MM.1S (cell line): ENCODE results near the gene TTYH1.

Experiments used
- DNase-seq: peaks from one replicate; pipeline ENCODE4 v3.0.0-alpha.2; 2015
- H2AFZ ChIP-seq: fragments of 300-600 bp; sonication (generic); 2 replicates; pipeline ENCODE4 v1.6.0; 2016; ENCODE audit warnings: antibody characterized with exemption, low read length
- H3F3A ChIP-seq: fragments of 300-600 bp; sonication (generic); 2 replicates; pipeline ENCODE4 v1.6.1; 2016; ENCODE audit warnings: mild to moderate bottlenecking, antibody characterized with exemption, low read length, moderate library complexity, mixed read lengths; ENCODE audit not compliant: insufficient read depth
- H3K27ac ChIP-seq: fragments of 300-600 bp; sonication (generic); 2 replicates; pipeline ENCODE4 v1.5.1; 2016; ENCODE audit warnings: mild to moderate bottlenecking, low read length
- H3K27me3 ChIP-seq: fragments of 300-600 bp; sonication (generic); replicated peaks from 2 replicates; pipeline ENCODE4 v1.6.0; 2016; ENCODE audit warnings: low read length; ENCODE audit not compliant: insufficient read depth
- H3K36me3 ChIP-seq: fragments of 300-600 bp; sonication (generic); replicated peaks from 2 replicates; pipeline ENCODE4 v1.6.1; 2016; ENCODE audit warnings: mild to moderate bottlenecking, low read length, mixed read lengths; ENCODE audit not compliant: insufficient read depth
- H3K4me1 ChIP-seq: fragments of 300-600 bp; sonication (generic); 2 replicates; pipeline ENCODE4 v1.6.1; 2016; ENCODE audit warnings: low read length, mixed read lengths
- H3K4me2 ChIP-seq: fragments of 300-600 bp; sonication (generic); 2 replicates; pipeline ENCODE4 v1.6.0; 2016; ENCODE audit warnings: low read depth, low read length
- H3K4me3 ChIP-seq: fragments of 300-600 bp; sonication (generic); 2 replicates; pipeline ENCODE4 v1.5.1; 2016; ENCODE audit warnings: low read length, mixed read lengths
- H3K79me2 ChIP-seq: fragments of 300-600 bp; sonication (generic); 2 replicates; pipeline ENCODE4 v1.6.1; 2016; ENCODE audit warnings: mixed run types, low read length, mixed read lengths
- H3K9ac ChIP-seq: fragments of 300-600 bp; sonication (generic); 2 replicates; pipeline ENCODE4 v1.6.1; 2016; ENCODE audit warnings: low read length, mixed read lengths
- H3K9me2 ChIP-seq: fragments of 300-600 bp; sonication (generic); replicated peaks from 2 replicates; pipeline ENCODE4 v1.6.1; 2016; ENCODE audit warnings: mild to moderate bottlenecking, low read length, mixed read lengths; ENCODE audit not compliant: insufficient read depth
- H3K9me3 ChIP-seq: fragments of 300-600 bp; sonication (generic); replicated peaks from 2 replicates; pipeline ENCODE4 v1.6.1; 2016; ENCODE audit warnings: mild to moderate bottlenecking, low read length, mixed read lengths; ENCODE audit not compliant: insufficient read depth
- H4K20me1 ChIP-seq: fragments of 300-600 bp; sonication (generic); 2 replicates; pipeline ENCODE4 v1.6.1; 2016; ENCODE audit warnings: mild to moderate bottlenecking, low read length, moderate library complexity, mixed read lengths; ENCODE audit not compliant: insufficient read depth
- CTCF ChIP-seq: fragments of 300-600 bp; sonication (generic); IDR thresholded peaks from 2 replicates; pipeline ENCODE4 v1.5.1; 2016; ENCODE audit warnings: antibody characterized with exemption, low read length, mixed read lengths
- EZH2 ChIP-seq: fragments of 300-600 bp; sonication (generic); optimal IDR thresholded peaks from 2 replicates; pipeline ENCODE3; 2017; ENCODE audit warnings: low read depth, mild to moderate bottlenecking, antibody characterized with exemption, low read length, mixed read lengths
- EZH2phosphoT487 ChIP-seq: fragments of 300-600 bp; sonication (generic); IDR thresholded peaks from 2 replicates; pipeline ENCODE4 v1.6.1; 2018; ENCODE audit warnings: antibody characterized with exemption, low read length

TTYH1 gene

GRCh38 chr19:54408456-54409026, 6.7 kb upstream of the TTYH1 start:
- no peaks in the 10 kb centered on the region for H3K36me3 ChIP-seq
- DNase-seq: no peak

GRCh38 chr19:54411033-54411432, 4.2 kb upstream of the TTYH1 start:
- H3K9ac ChIP-seq: no peak overlapping the region
- no peak overlapping the region for H3K4me2 ChIP-seq
- H3K36me3 ChIP-seq: no peaks in the 10 kb centered on the region

More at GRCh38 chr19:54408456-54409026, 6.7 kb upstream of the TTYH1 start:
- TF ChIP-seq EZH2 (no peak), EZH2phosphoT487 (no peak), CTCF (no peak)
- H3K4me1 ChIP-seq: no peaks in the 10 kb centered on the region
- no peaks in the 10 kb centered on the region for H3K79me2 ChIP-seq
- peaks cover 34% of the 10 kb centered on the region for H3K27me3 ChIP-seq
- H4K20me1 ChIP-seq: no peaks in the 10 kb centered on the region
- no peaks in the 10 kb centered on the region for H3K9me3 ChIP-seq
- no peaks in the 10 kb centered on the region for H3F3A ChIP-seq
- no peak overlapping the region for H3K4me2 ChIP-seq
- H3K9ac ChIP-seq: no peak overlapping the region
- no peak overlapping the region for H2AFZ ChIP-seq
- no peaks in the 10 kb centered on the region for H3K9me2 ChIP-seq
- H3K4me3 ChIP-seq: no peak overlapping the region
- no peak overlapping the region for H3K27ac ChIP-seq

GRCh38 chr19:54412877-54413276, 2.4 kb upstream of the TTYH1 start:
- Histone ChIP-seq H3K9ac (no peak overlapping the region), H3K79me2 (no peaks in the 10 kb centered on the region), H3K9me3 (no peaks in the 10 kb centered on the region), H3K9me2 (no peaks in the 10 kb centered on the region), H3K27me3 (peaks cover 42% of the 10 kb centered on the region), H3F3A (no peaks in the 10 kb centered on the region), H3K36me3 (no peaks in the 10 kb centered on the region), H3K4me3 (no peak overlapping the region), H4K20me1 (no peaks in the 10 kb centered on the region), H2AFZ (no peak overlapping the region), H3K4me1 (no peaks in the 10 kb centered on the region), H3K27ac (no peak overlapping the region), H3K4me2 (no peak overlapping the region)
- no peak for DNase-seq
- no peak for TF ChIP-seq EZH2
- no peak for TF ChIP-seq EZH2phosphoT487
- TF ChIP-seq CTCF: no peak

More at GRCh38 chr19:54411033-54411432, 4.2 kb upstream of the TTYH1 start:
- H3K4me1 ChIP-seq: no peaks in the 10 kb centered on the region
- H3K4me3 ChIP-seq: no peak overlapping the region
- no peaks in the 10 kb centered on the region for H4K20me1 ChIP-seq
- TF ChIP-seq CTCF (no peak), EZH2phosphoT487 (no peak), EZH2 (no peak)
- no peak for DNase-seq
- no peaks in the 10 kb centered on the region for H3K79me2 ChIP-seq
- H3K27ac ChIP-seq: no peak overlapping the region
- no peaks in the 10 kb centered on the region for H3K9me2 ChIP-seq
- H3K9me3 ChIP-seq: no peaks in the 10 kb centered on the region
- peaks cover 37% of the 10 kb centered on the region for H3K27me3 ChIP-seq
- no peaks in the 10 kb centered on the region for H3F3A ChIP-seq
- H2AFZ ChIP-seq: no peak overlapping the region
